Loucy (cell line): Measurements from ENCODE around the gene CRY2.

ENCODE experiments used
- CTCF ChIP-seq: fragments of 200-600 bp; sonication (generic); conservative IDR thresholded peaks from 2 replicates; pipeline ENCODE4 v1.5.1; 2014; ENCODE audit warnings: mild to moderate bottlenecking, antibody characterized with exemption, low read length
- EZH2phosphoT487 ChIP-seq: fragments of 200-600 bp; IDR thresholded peaks from 2 replicates; pipeline ENCODE4 v1.6.1; 2018; ENCODE audit warnings: antibody characterized with exemption, mild to moderate bottlenecking, moderate library complexity, borderline replicate concordance

GRCh38 chr11:45889966-45890365, 42.7 kb downstream of the CRY2 start:
- TF ChIP-seq CTCF (no peak), EZH2phosphoT487 (no peak)
